D341Med (cell line): ENCODE data around the gene GSTT4.
"Not testable (repeated sequence)": the region's sequence is repeated elsewhere in the genome, so short reads cannot be mapped to it uniquely, and the experiment has no call there.

Source experiments
- DNase-seq: peaks from one replicate; pipeline ENCODE4 v3.0.0; 2012; ENCODE audit warnings: low spot score

GSTT4 gene

GRCh38 chr22:23986538-23987178, 18.6 kb downstream of the GSTT4 start:
- not testable (repeated sequence) for DNase-seq

- DNase-seq = not testable (repeated sequence)
These were observed 19.2 kb downstream of the GSTT4 start for GRCh38 chr22:23986089-23986488.

- peak; percentile 52 for DNase-seq
These were observed 20.8 kb downstream of the GSTT4 start for GRCh38 chr22:23984430-23984829.

GRCh38 chr22:23980567-23980966, 24.7 kb downstream of the GSTT4 start:
- not testable (repeated sequence) for DNase-seq

GRCh38 chr22:23979557-23980240, 25.6 kb downstream of the GSTT4 start, which contains the start of gene GSTT2:
Gene GSTT2 (plus strand): TSS chr22:23980134.
- not testable (repeated sequence) for DNase-seq

- not testable (repeated sequence) for DNase-seq
These were observed 27.9 kb downstream of the GSTT4 start for GRCh38 chr22:23977304-23977703.

GRCh38 chr22:23974836-23975352, 30.4 kb downstream of the GSTT4 start:
- DNase-seq = not testable (repeated sequence)

- DNase-seq = not testable (repeated sequence)
These were observed 30.9 kb downstream of the GSTT4 start, which contains the start of gene DDT for GRCh38 chr22:23974345-23974744. Gene DDT (minus strand): TSS chr22:23974441. CDS start chr22:23974414, 27 bp downstream.

GRCh38 chr22:23971927-23972326, 33.3 kb downstream of the GSTT4 start:
- DNase-seq = not testable (repeated sequence)

GRCh38 chr22:23970816-23971486, 34.3 kb downstream of the GSTT4 start:
- DNase-seq = peak; percentile 24

- no peak for DNase-seq
These were observed 35.0 kb downstream of the GSTT4 start for GRCh38 chr22:23970201-23970641.

- no peak for DNase-seq
These were observed 36.2 kb downstream of the GSTT4 start for GRCh38 chr22:23969071-23969470.

- DNase-seq = not testable (repeated sequence)
These were observed 38.7 kb downstream of the GSTT4 start, which contains the start of gene DDTL for GRCh38 chr22:23966568-23966967. Gene DDTL (plus strand): TSS chr22:23966888. CDS start chr22:23966915, 27 bp downstream.

- DNase-seq = not testable (repeated sequence)
These were observed 39.2 kb downstream of the GSTT4 start for GRCh38 chr22:23966094-23966493.

GRCh38 chr22:23961084-23961771, 44.0 kb downstream of the GSTT4 start, which contains the start of gene GSTT2B:
Gene GSTT2B (minus strand): TSS chr22:23961195. CDS start chr22:23961131, 64 bp downstream.
- not testable (repeated sequence) for DNase-seq

- peak; percentile 76 for DNase-seq
These were observed 48.9 kb downstream of the GSTT4 start for GRCh38 chr22:23956301-23956900.

- not testable (repeated sequence) for DNase-seq
These were observed 49.4 kb downstream of the GSTT4 start for GRCh38 chr22:23955886-23956285.

- DNase-seq = not testable (repeated sequence)
These were observed 50.3 kb downstream of the GSTT4 start for GRCh38 chr22:23954991-23955305.

GRCh38 chr22:23954193-23954990, 50.9 kb downstream of the GSTT4 start:
- DNase-seq = not testable (repeated sequence)

- not testable (repeated sequence) for DNase-seq
These were observed 51.8 kb downstream of the GSTT4 start for GRCh38 chr22:23953485-23953884.
